Activated CD4-positive, alpha-beta T cell treated with anti-CD3 and anti-CD28 coated beads for 36 hours (primary cell): ENCODE data around the gene MEPE. TPM values are rescaled to one million over a fixed set of nuclear protein-coding genes. Genes with fewer than 3 reads are reported as not detected.

Experiments
- ATAC-seq: fragments of 200-7000 bp; cut with Tn5 transposase; one replicate; pipeline ENCODE4 v1.10.0; 2021; ENCODE audit warnings: mild to moderate bottlenecking, moderate library complexity
- CTCF ChIA-PET: fragments of 350-600 bp; sonication (Branson Sonifier 250); formaldehyde crosslinking; loops from one replicate; lab custom pipeline; 2021; ENCODE audit warnings: antibody characterized with exemption; lab: Charles Lee
- POLR2A ChIA-PET: fragments of 350-600 bp; sonication (Branson Sonifier 250); formaldehyde crosslinking; loops from one replicate; lab custom pipeline; 2021; ENCODE audit warnings: antibody characterized with exemption, inconsistent platforms; lab: Charles Lee
- DNase-seq: peaks from one replicate; pipeline ENCODE4 v3.0.0-alpha.2; 2020
- H3K27ac Mint-ChIP-seq: one replicate; pipeline ENCODE4 v1.8.0; 2021; ENCODE audit warnings: mixed read lengths
- H3K27me3 Mint-ChIP-seq: one replicate; pipeline ENCODE4 v1.8.0; 2021; ENCODE audit warnings: mixed read lengths
- H3K36me3 Mint-ChIP-seq: one replicate; pipeline ENCODE4 v1.8.0; 2021; ENCODE audit warnings: low read depth, mixed read lengths
- H3K4me1 Mint-ChIP-seq: one replicate; pipeline ENCODE4 v1.8.0; 2021; ENCODE audit warnings: mixed read lengths
- H3K4me3 Mint-ChIP-seq: one replicate; pipeline ENCODE4 v1.8.0; 2021; ENCODE audit warnings: mild to moderate bottlenecking, moderate library complexity, mixed read lengths
- H3K9me3 Mint-ChIP-seq: one replicate; pipeline ENCODE4 v1.8.0; 2021; ENCODE audit warnings: low read depth, mixed read lengths
- intact Hi-C, 2 experiments: fragments of 100-400 bp; cut with DNase I in 1 of 2; cut with micrococcal nuclease in 1 of 2; formaldehyde crosslinking; loops; one replicate each; pipeline versions ENCODE4 v1.14.2 to v1.15.1; 2022 to 2024; cut with DNase I, micrococcal nuclease
- total RNA-seq, 2 experiments: library from RNA; stranded (reverse); gene quantifications; one replicate each; pipeline ENCODE4 v1.2.3, GENCODE V29; 2021

Gene MEPE
- total RNA-seq, 2 experiments from 2014 or later = not detected

GRCh38 chr4:87857789-87858188 is 25.0 kb downstream of the MEPE start:
- H3K27ac Mint-ChIP-seq = no peak overlapping the region
- H3K9me3 Mint-ChIP-seq = no peaks in the 10 kb centered on the region
- intact Hi-C loops = no loop called here
- ATAC-seq (no peak), DNase-seq (no peak)
- ChIA-PET CTCF (interaction anchor here (0.6 to 1.8 kb wide), 2 partner anchors 10 to 357 kb away, joined by 3 to 8 read pairs; no protein-coding TSS in a partner anchor), POLR2A (no interaction called here)
- no peaks in the 10 kb centered on the region for H3K36me3 Mint-ChIP-seq
- peaks cover 16% of the 10 kb centered on the region for H3K27me3 Mint-ChIP-seq
- H3K4me3 Mint-ChIP-seq = no peak overlapping the region
- no peaks in the 10 kb centered on the region for H3K4me1 Mint-ChIP-seq

- Mint-ChIP-seq H3K9me3 (no peaks in the 10 kb centered on the region), H3K36me3 (no peaks in the 10 kb centered on the region), H3K27me3 (peaks cover 18% of the 10 kb centered on the region), H3K27ac (no peak overlapping the region), H3K4me3 (no peak overlapping the region), H3K4me1 (no peaks in the 10 kb centered on the region)
- CTCF ChIA-PET = interaction anchor here (0.6 to 0.8 kb wide), 2 partner anchors 12 to 184 kb away, joined by 3 read pairs; no protein-coding TSS in a partner anchor
- DNase-seq (no peak), ATAC-seq (no peak)
- intact Hi-C loops = no loop called here
- POLR2A ChIA-PET = interaction anchor here (0.6 kb wide), 1 partner anchor 308 kb away, joined by 3 read pairs; no protein-coding TSS in a partner anchor
Measured at GRCh38 chr4:87862236-87862635, 29.5 kb downstream of the MEPE start.

- no peak overlapping the region for H3K27ac Mint-ChIP-seq
- ChIA-PET POLR2A (interaction anchor here (0.6 kb wide), 1 partner anchor 391 kb away, joined by 3 read pairs; no protein-coding TSS in a partner anchor), CTCF (interaction anchor here (0.8 to 2.0 kb wide), 2 partner anchors 11 to 14 kb away, joined by 3 to 5 read pairs; no protein-coding TSS in a partner anchor)
- intact Hi-C loops = no loop called here
- DNase-seq (no peak), ATAC-seq (no peak)
- H3K9me3 Mint-ChIP-seq = no peaks in the 10 kb centered on the region
- peaks cover 16% of the 10 kb centered on the region for H3K27me3 Mint-ChIP-seq
- no peak overlapping the region for H3K4me3 Mint-ChIP-seq
- H3K36me3 Mint-ChIP-seq = no peaks in the 10 kb centered on the region
- H3K4me1 Mint-ChIP-seq = no peaks in the 10 kb centered on the region
Measured at GRCh38 chr4:87863486-87863885, 30.7 kb downstream of the MEPE start.

GRCh38 chr4:87864321-87864720 is 31.6 kb downstream of the MEPE start:
- no peak overlapping the region for H3K27ac Mint-ChIP-seq
- H3K9me3 Mint-ChIP-seq = no peaks in the 10 kb centered on the region
- H3K4me1 Mint-ChIP-seq = no peaks in the 10 kb centered on the region
- ChIA-PET CTCF (interaction anchor here (0.7 to 2.0 kb wide), 2 partner anchors 15 to 110 kb away, joined by 3 to 5 read pairs; no protein-coding TSS in a partner anchor), POLR2A (no interaction called here)
- H3K4me3 Mint-ChIP-seq = no peak overlapping the region
- no peak for ATAC-seq
- intact Hi-C loops = no loop called here
- peaks cover 12% of the 10 kb centered on the region for H3K27me3 Mint-ChIP-seq
- no peaks in the 10 kb centered on the region for H3K36me3 Mint-ChIP-seq
- DNase-seq = no peak

- intact Hi-C loops = no loop called here
- H3K4me3 Mint-ChIP-seq = no peak overlapping the region
Measured at GRCh38 chr4:87865288-87865687, 32.5 kb downstream of the MEPE start.

GRCh38 chr4:87865960-87866598 is 33.3 kb downstream of the MEPE start:
- Mint-ChIP-seq H3K4me3 (no peak overlapping the region), H3K27ac (no peak overlapping the region), H3K9me3 (no peaks in the 10 kb centered on the region), H3K4me1 (no peaks in the 10 kb centered on the region), H3K36me3 (no peaks in the 10 kb centered on the region), H3K27me3 (peaks cover 14% of the 10 kb centered on the region)
- no peak for DNase-seq
- ChIA-PET CTCF (interaction anchor here (0.7 to 0.9 kb wide), 2 partner anchors 9 to 18 kb away, joined by 3 read pairs; no protein-coding TSS in a partner anchor), POLR2A (no interaction called here)
- intact Hi-C loops = no loop called here
- ATAC-seq = no peak

More at GRCh38 chr4:87865288-87865687, 32.5 kb downstream of the MEPE start:
- no peaks in the 10 kb centered on the region for H3K36me3 Mint-ChIP-seq
- POLR2A ChIA-PET = no interaction called here
- ATAC-seq = no peak
- no peak overlapping the region for H3K27ac Mint-ChIP-seq
- peaks cover 14% of the 10 kb centered on the region for H3K27me3 Mint-ChIP-seq
- H3K9me3 Mint-ChIP-seq = no peaks in the 10 kb centered on the region
- no peak for DNase-seq
- no peaks in the 10 kb centered on the region for H3K4me1 Mint-ChIP-seq
- CTCF ChIA-PET = interaction anchor here (0.9 to 2.0 kb wide), 2 partner anchors 16 to 23 kb away, joined by 3 to 5 read pairs; no protein-coding TSS in a partner anchor

- no peaks in the 10 kb centered on the region for H3K4me1 Mint-ChIP-seq
- H3K27ac Mint-ChIP-seq = no peak overlapping the region
- peaks cover 19% of the 10 kb centered on the region for H3K27me3 Mint-ChIP-seq
- no peak for ATAC-seq
- ChIA-PET CTCF (no interaction called here), POLR2A (no interaction called here)
- DNase-seq = no peak
- no peaks in the 10 kb centered on the region for H3K36me3 Mint-ChIP-seq
- intact Hi-C loops = no loop called here
- no peaks in the 10 kb centered on the region for H3K9me3 Mint-ChIP-seq
- H3K4me3 Mint-ChIP-seq = no peak overlapping the region
Measured at GRCh38 chr4:87868522-87868921, 35.8 kb downstream of the MEPE start.

- Mint-ChIP-seq H3K4me1 (no peaks in the 10 kb centered on the region), H3K27ac (no peak overlapping the region), H3K27me3 (peaks cover 22% of the 10 kb centered on the region), H3K36me3 (no peaks in the 10 kb centered on the region), H3K4me3 (no peak overlapping the region), H3K9me3 (no peaks in the 10 kb centered on the region)
- POLR2A ChIA-PET = no interaction called here
- ATAC-seq (no peak), DNase-seq (no peak)
- intact Hi-C loops = no loop called here
- CTCF ChIA-PET = interaction anchor here (1.0 to 1.2 kb wide), 2 partner anchors 19 to 23 kb away, joined by 3 to 7 read pairs; no protein-coding TSS in a partner anchor
Measured at GRCh38 chr4:87872028-87872427, 39.3 kb downstream of the MEPE start.

- intact Hi-C loops = no loop called here
- Mint-ChIP-seq H3K27ac (no peak overlapping the region), H3K4me1 (no peaks in the 10 kb centered on the region), H3K36me3 (no peaks in the 10 kb centered on the region), H3K27me3 (peaks cover 18% of the 10 kb centered on the region), H3K9me3 (no peaks in the 10 kb centered on the region), H3K4me3 (no peak overlapping the region)
- CTCF ChIA-PET = interaction anchor here (0.5 to 0.7 kb wide), 2 partner anchors 9 to 22 kb away, joined by 3 to 5 read pairs; no protein-coding TSS in a partner anchor
- POLR2A ChIA-PET = no interaction called here
- DNase-seq (no peak), ATAC-seq (no peak)
Measured at GRCh38 chr4:87875191-87875590, 42.4 kb downstream of the MEPE start.

- H3K36me3 Mint-ChIP-seq = no peaks in the 10 kb centered on the region
- no peak overlapping the region for H3K4me3 Mint-ChIP-seq
- no peaks in the 10 kb centered on the region for H3K9me3 Mint-ChIP-seq
- ChIA-PET POLR2A (no interaction called here), CTCF (no interaction called here)
- no peak overlapping the region for H3K27ac Mint-ChIP-seq
- peaks cover 17% of the 10 kb centered on the region for H3K27me3 Mint-ChIP-seq
- ATAC-seq (no peak), DNase-seq (no peak)
- intact Hi-C loops = no loop called here
- no peaks in the 10 kb centered on the region for H3K4me1 Mint-ChIP-seq
Measured at GRCh38 chr4:87880106-87880505, 47.3 kb downstream of the MEPE start.

GRCh38 chr4:87881115-87881514 is 48.3 kb downstream of the MEPE start:
- DNase-seq (no peak), ATAC-seq (no peak)
- Mint-ChIP-seq H3K4me3 (no peak overlapping the region), H3K9me3 (no peaks in the 10 kb centered on the region), H3K27ac (no peak overlapping the region), H3K4me1 (no peaks in the 10 kb centered on the region), H3K36me3 (no peaks in the 10 kb centered on the region), H3K27me3 (peaks cover 18% of the 10 kb centered on the region)
- intact Hi-C loops = no loop called here
- POLR2A ChIA-PET = no interaction called here
- CTCF ChIA-PET = no interaction called here

GRCh38 chr4:87882321-87882720 is 49.6 kb downstream of the MEPE start:
- Mint-ChIP-seq H3K27ac (no peak overlapping the region), H3K4me3 (no peak overlapping the region), H3K4me1 (no peaks in the 10 kb centered on the region), H3K36me3 (no peaks in the 10 kb centered on the region), H3K9me3 (no peaks in the 10 kb centered on the region), H3K27me3 (peaks cover 17% of the 10 kb centered on the region)
- no peak for ATAC-seq
- ChIA-PET CTCF (interaction anchor here (0.7 kb wide), 1 partner anchor 491 kb away, joined by 3 read pairs; the partner anchor contains the start of gene HSD17B11), POLR2A (no interaction called here)
- intact Hi-C loops = no loop called here
- DNase-seq = no peak
